HG03457 (cell line): Measurements from ENCODE around the gene UCN.

Experiments used
- ATAC-seq: cut with Tn5 transposase; IDR thresholded peaks from one replicate; pipeline ENCODE4 v1.9.1; 2021; ENCODE audit warnings: moderate number of reproducible peaks; ENCODE audit not compliant: unreplicated experiment

UCN gene

DNA sequence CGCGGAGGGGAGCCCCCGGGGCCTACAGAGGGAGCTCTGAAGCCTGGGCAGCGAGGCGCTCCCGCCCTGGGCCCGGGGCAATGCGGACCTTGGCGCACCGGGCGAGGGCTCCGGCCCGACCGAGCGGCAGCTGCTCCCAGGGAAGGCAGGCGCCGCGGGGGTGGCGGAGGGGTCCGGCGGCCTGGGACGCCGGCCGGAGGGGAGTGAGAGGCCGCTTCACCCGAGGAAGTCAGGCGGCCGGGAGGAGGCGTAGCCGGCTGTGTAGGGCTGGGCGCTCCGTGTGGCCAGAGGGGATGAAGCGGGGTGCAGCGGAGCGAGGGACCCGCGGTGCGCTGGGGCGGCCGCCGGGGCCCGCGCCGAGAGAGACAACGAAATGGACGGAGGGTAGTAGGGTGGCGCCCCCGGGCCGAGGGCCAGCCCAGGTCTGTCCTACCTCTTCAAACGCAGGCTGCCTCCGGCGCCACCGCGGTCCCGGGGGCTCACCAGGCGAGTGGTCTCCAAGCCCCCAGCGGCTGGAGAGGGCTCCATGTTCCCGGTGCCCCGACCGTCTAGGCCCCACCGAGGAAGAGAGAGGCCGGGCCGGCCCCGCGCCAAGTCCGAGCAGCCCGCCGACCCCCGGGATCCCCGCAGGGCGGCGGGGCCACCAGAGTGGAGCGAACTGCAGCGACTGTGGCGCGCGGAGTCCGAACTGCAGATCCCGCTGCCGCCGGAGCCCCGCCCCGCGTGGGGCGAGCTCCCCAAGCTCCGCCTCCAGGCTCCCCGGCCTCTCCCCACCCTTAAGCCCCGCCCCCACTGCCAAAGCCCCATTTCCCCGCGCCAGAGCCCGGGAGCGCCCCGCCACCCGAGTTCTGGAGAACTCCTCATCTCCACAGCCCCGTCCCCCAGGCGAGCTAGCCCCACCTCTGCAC is 45.6 kb downstream of the UCN start, which contains the start of gene SLC30A3:
SLC30A3 (minus strand) TSS at position 669 of the 908 bp plus-strand sequence; CDS start at position 528, 141 bp downstream.
- ATAC-seq = no peak

DNA sequence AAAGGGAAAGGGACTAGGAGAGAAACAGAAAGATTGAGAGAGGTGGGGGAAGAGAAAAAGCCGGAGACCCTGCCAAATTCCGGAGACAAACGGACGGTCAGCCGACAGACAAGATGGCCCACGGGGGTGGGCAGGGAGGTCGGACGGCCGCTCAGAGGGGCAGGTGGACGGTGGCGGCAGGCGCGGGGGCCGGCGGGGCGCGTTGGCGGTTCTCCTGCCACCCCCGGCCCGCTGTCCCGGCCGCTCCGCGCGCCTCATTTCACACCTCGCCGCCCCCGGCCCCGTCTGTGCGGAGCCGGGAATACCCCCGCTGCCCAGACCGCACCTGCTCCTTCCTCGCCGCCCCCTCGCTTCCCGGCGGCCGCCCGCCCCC is 46.3 kb downstream of the UCN start:
- ATAC-seq = no peak

DNA sequence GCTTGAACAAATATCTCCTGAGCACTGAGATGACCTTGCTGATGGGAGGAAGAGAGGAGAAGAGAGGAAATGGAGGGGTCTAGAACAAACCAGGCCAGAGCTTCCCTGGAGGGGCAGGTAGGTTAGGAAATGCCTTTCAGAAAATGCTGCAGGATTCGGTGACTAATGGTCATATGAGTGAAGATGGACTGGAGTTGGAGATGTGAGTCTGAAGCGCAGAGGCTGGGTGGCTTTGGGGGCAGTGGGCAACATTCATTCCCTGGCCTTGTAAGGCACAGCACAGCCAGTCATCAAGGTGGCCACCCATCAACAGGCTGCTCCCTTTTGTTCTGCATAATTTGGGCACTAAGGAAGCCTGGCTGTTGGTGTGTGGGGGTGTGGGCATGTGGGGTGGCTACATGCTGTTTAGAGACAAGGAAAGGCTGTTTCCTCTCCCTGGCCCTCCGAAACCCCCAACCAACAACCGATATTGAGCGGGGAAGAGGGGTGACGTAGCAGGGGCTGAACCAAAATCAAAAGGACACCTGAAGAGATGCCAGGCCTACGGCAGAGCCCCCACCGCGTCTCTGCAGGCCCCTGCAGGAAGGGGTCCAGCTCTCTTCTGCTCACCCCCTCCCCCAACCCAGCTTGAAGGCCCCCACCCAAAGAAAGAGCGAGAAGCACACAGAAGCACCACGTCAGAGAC is 46.9 kb downstream of the UCN start:
- ATAC-seq = no peak

DNA sequence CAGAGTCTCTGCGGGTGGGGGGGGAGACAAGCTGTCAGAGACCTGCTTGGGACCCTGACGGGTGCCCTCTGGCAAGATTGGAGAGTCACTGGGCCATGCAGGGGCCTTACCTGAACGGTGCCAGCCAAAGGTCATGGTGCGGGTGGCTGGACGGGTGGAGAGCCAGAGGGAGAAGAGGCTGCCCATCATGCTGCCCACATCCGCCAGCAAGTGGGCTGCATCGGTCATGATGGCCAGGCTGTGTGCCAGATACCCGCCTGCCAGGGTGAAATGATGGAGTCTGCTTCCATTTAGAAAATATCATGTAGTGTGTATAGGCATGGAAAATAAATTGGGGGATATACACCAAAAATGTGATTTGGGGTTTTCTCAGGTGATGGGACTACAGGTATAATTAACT is 50.2 kb downstream of the UCN start:
- ATAC-seq = no peak
